HG03108 (cell line): ENCODE measurements around the gene RBMX.

Experiments
- ATAC-seq: cut with Tn5 transposase; IDR thresholded peaks from one replicate; pipeline ENCODE4 v1.9.1; 2021; ENCODE audit warnings: moderate library complexity; ENCODE audit not compliant: unreplicated experiment

Gene RBMX

DNA sequence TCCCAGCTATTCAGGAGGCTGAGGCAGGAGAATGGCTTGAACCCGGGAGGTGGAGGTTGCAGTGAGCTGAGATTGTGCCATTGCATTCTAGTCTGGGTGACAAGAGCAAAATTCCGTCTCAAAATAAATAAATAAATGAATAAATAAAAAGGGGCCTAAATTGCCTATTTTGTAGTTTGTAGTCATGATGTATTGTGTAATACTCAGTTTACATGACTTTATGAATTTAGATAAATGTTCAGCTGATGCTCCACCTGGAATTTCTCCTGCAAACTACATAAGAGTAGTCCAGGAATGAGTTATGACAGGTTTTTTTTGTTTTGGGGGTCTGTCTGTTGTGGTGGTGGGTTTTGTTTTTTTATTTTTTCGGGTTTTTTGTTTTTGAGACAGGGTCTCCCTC, 31.1 kb downstream of the RBMX start:
- ATAC-seq, result no peak

DNA sequence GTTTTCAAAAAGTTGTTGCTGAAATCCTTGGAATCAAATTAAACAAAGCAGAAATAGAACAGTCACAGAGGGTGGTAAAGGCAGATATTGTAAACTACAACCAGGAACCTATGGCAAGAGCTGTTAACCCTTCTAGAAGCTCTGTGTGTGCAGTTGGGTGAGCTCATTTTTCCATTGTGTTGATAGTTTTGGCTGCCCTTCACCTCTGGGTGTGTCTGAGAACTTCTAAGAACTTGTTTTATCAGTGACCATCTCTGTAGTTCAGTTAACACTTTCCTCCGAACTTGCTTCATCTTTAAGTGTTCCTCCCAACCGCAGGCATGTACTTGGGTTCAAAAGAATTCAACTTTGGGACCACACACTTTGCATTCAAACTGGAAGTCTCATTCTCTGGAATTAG, 32.7 kb downstream of the RBMX start:
- ATAC-seq, result no peak

DNA sequence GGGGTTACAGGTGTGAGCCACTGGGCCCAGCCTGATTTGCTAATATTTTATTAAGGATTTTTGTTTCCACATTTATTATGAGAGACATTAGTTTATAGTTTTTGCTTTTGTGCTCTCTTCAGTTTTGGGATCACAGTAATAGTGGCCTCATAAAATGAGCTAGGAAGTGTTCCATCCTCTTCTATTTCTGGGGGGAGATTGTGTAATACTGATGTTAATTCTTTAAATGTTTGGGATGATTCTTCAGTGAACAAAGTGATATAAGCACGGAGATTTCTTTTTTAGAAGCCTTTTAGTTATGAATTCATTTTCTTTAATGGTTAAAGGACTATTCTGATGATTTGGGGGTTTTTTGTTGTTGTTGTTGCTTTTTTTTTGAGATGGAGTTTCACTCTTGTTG, 41.3 kb downstream of the RBMX start:
- ATAC-seq, result no peak

GRCh38 chrX:136835761-136836160, 44.8 kb downstream of the RBMX start:
- ATAC-seq, result no peak

DNA sequence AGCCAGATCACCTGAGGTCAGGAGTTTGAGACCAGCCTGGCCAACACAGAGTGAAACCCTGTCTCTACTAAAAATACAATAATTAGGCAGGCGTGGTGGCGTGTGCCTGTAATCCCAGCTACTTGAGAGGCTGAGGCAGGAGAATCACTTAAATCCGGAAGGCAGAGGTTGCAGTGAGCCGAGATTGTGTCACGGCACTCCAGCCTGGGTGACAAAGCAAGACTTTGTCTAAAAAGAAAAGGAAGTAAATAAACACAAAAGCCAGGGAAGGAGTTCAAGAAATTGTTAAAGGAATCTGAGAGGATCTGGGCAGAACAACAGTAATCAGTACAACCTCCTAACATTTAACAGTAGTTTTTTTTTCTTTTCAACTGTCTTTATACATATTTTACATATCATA, 51.1 kb downstream of the RBMX start:
- ATAC-seq, result no peak

GRCh38 chrX:136828830-136829229, 51.7 kb downstream of the RBMX start:
- no peak for ATAC-seq

GRCh38 chrX:136827026-136827425, 53.5 kb downstream of the RBMX start:
- ATAC-seq, result no peak

DNA sequence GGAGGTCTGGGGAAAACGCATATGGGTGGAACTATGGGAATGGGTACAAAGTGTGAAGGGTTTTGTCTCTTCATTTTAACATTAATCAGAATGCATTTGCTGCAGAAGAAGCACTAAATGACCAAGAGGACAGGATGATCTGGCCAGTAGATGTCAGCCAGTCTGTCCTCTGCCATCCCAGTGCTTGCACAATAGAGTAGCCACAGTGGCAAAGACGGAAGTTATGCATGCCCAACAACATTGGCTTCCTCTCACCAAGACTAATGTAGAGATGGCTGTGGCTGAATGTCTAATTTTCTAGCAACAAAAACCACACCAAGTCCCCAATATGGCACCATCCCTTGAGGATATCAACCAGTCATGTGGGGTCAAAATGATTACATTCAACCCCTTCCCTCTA, 54.8 kb downstream of the RBMX start:
- no peak for ATAC-seq
